ENCODE measurements around the gene OLFML1. TPM values are rescaled to one million over a fixed set of nuclear protein-coding genes. Genes with fewer than 3 reads are reported as not detected.
A peak's percentile ranks its signal among the peaks of the same experiment; 100 is the strongest.

Gene OLFML1
- polyA plus RNA-seq, 4 donors = 0.81 to 7.7 (median 2.5) TPM; not detected in 1

DNA sequence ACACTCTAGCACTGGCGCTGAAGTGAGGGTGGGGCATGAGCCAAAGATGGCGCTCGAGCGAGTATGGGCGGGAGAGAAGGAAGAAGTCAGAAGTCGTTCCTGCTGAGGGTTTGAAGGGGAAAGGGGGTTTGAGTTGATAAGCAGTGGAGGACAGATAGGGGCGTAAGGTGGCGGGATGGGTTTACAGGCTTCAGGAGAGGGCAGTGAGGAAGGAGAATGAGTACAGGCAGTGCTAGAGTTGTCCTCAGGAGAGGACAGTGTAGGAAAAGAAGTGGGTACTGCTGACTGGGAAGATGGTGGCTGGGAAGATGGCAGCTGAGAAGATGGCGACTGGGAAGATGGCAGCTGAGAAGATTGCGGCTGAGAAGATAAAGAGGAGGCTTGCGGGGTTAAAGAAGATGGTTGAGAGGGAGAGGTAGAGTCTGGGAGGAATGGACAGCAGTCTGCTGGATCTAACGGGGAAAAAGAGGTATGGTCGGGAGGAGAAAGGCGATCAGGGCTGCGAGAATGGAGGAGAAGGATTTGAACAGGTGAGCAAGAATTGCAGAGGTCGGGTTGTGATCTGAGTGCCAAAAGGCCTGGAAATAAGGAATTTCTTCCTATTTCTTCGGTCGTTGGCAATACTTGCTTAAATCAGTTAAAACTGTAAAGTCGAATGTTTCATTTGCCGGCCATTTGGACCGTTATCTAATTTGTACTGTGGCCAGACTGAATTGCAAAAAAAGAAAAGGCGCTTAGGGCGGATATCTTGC is 33.7 kb downstream of the OLFML1 start:
- peaks cover 0 to 29% (median 9%) of the 10 kb centered on the region in 3 donors for H3K4me1 ChIP-seq (ENCODE audit: control insufficient read depth in 3 of 3, insufficient read depth in 2 of 3, low read depth in 1 of 3, low read length in 2 of 3)
- no peak overlapping the region for H3K4me3 ChIP-seq (ENCODE audit: low read depth in 1 of 3, low read length in 3 of 3)
- FAIRE-seq (no peak), DNase-seq (no peak)
- no peak overlapping the region for H3K27ac ChIP-seq (ENCODE audit: low read depth in 1 of 3, low read length in 2 of 3)
- WGBS, 3 donors = 93 to 95% (median 95%) methylated on average over 23 of the region's 23 CpGs
- no peaks in the 10 kb centered on the region for H3K27me3 ChIP-seq (ENCODE audit: control insufficient read depth in 3 of 3, insufficient read depth in 3 of 3, low read length in 3 of 3)
- H3K36me3 ChIP-seq (ENCODE audit: control insufficient read depth in 3 of 3, insufficient read depth in 2 of 3, low read depth in 1 of 3, low read length in 3 of 3) = peaks cover 0 to 9% (median 0%) of the 10 kb centered on the region in 3 donors
- no peaks in the 10 kb centered on the region for H3K9me3 ChIP-seq (ENCODE audit: control insufficient read depth in 2 of 2, insufficient read depth in 1 of 2, low read depth in 1 of 2, low read length in 1 of 2)

GRCh38 chr11:7520011-7520942 is 35.0 kb downstream of the OLFML1 start:
- Histone ChIP-seq H3K9me3 (ENCODE audit: control insufficient read depth in 2 of 2, insufficient read depth in 1 of 2, low read depth in 1 of 2, low read length in 1 of 2) (no peaks in the 10 kb centered on the region), H3K27me3 (ENCODE audit: control insufficient read depth in 3 of 3, insufficient read depth in 3 of 3, low read length in 3 of 3) (no peaks in the 10 kb centered on the region), H3K36me3 (ENCODE audit: control insufficient read depth in 3 of 3, insufficient read depth in 2 of 3, low read depth in 1 of 3, low read length in 3 of 3) (peaks cover 0 to 9% (median 0%) of the 10 kb centered on the region in 3 donors), H3K4me1 (ENCODE audit: control insufficient read depth in 3 of 3, insufficient read depth in 2 of 3, low read depth in 1 of 3, low read length in 2 of 3) (peaks cover 0 to 42% (median 14%) of the 10 kb centered on the region in 3 donors), H3K27ac (ENCODE audit: low read depth in 1 of 3, low read length in 2 of 3) (peak overlapping the region in 2 of 3 donors; percentile 44 to 78), H3K4me3 (ENCODE audit: low read depth in 1 of 3, low read length in 3 of 3) (no peak overlapping the region)
- FAIRE-seq (no peak), DNase-seq (no peak)
- 70 to 77% (median 74%) methylated on average over 17 to 18 of the region's 18 CpGs for WGBS, 3 donors

- 0% methylated on average over 1 to 2 of the region's 2 CpGs for WGBS, 3 donors
- no peak overlapping the region for H3K4me3 ChIP-seq (ENCODE audit: low read depth in 1 of 3, low read length in 3 of 3)
- H3K4me1 ChIP-seq (ENCODE audit: control insufficient read depth in 3 of 3, insufficient read depth in 2 of 3, low read depth in 1 of 3, low read length in 2 of 3) = peaks cover 0 to 45% (median 16%) of the 10 kb centered on the region in 3 donors
- no peak for DNase-seq
- FAIRE-seq = no peak
- peak overlapping the region in 2 of 3 donors; percentile 8 to 44 for H3K27ac ChIP-seq (ENCODE audit: low read depth in 1 of 3, low read length in 2 of 3)
- no peaks in the 10 kb centered on the region for H3K9me3 ChIP-seq (ENCODE audit: control insufficient read depth in 2 of 2, insufficient read depth in 1 of 2, low read depth in 1 of 2, low read length in 1 of 2)
- no peaks in the 10 kb centered on the region for H3K27me3 ChIP-seq (ENCODE audit: control insufficient read depth in 3 of 3, insufficient read depth in 3 of 3, low read length in 3 of 3)
- H3K36me3 ChIP-seq (ENCODE audit: control insufficient read depth in 3 of 3, insufficient read depth in 2 of 3, low read depth in 1 of 3, low read length in 3 of 3) = peaks cover 0 to 9% (median 0%) of the 10 kb centered on the region in 3 donors
These were observed 35.7 kb downstream of the OLFML1 start for GRCh38 chr11:7520981-7521487.

DNA sequence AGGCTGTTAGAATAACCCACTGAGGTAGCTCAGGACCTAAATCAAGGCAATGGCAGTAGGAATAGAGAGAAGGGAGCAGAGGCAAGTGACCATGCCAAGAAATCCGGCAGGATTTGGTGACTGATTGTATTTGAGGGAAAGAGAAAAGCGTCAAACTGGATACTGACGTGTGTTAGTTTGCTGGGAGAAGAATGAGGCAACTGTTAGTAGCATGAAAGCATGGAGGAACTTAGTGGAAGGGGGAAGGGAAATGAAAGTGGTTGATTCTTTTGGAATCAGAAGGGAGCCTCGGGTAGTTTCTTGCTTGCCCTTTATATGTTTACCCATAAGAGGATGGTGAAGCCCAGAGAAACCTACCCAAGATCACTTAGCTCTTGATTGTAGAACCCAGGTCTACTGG is 36.8 kb downstream of the OLFML1 start:
- peak overlapping the region in 1 of 3 donors; percentile 62 for H3K27ac ChIP-seq (ENCODE audit: low read depth in 1 of 3, low read length in 2 of 3)
- DNase-seq (no peak), FAIRE-seq (no peak)
- H3K27me3 ChIP-seq (ENCODE audit: control insufficient read depth in 3 of 3, insufficient read depth in 3 of 3, low read length in 3 of 3) = no peaks in the 10 kb centered on the region
- H3K36me3 ChIP-seq (ENCODE audit: control insufficient read depth in 3 of 3, insufficient read depth in 2 of 3, low read depth in 1 of 3, low read length in 3 of 3) = peaks cover 0 to 7% (median 0%) of the 10 kb centered on the region in 3 donors
- no peaks in the 10 kb centered on the region for H3K9me3 ChIP-seq (ENCODE audit: control insufficient read depth in 2 of 2, insufficient read depth in 1 of 2, low read depth in 1 of 2, low read length in 1 of 2)
- WGBS, 3 donors = 66 to 69% (median 68%) methylated on average over 4 of the region's 4 CpGs
- H3K4me1 ChIP-seq (ENCODE audit: control insufficient read depth in 3 of 3, insufficient read depth in 2 of 3, low read depth in 1 of 3, low read length in 2 of 3) = peaks cover 0 to 46% (median 15%) of the 10 kb centered on the region in 3 donors
- no peak overlapping the region for H3K4me3 ChIP-seq (ENCODE audit: low read depth in 1 of 3, low read length in 3 of 3)

GRCh38 chr11:7522546-7522945 is 37.2 kb downstream of the OLFML1 start:
- 89 to 91% (median 90%) methylated on average over 4 of the region's 4 CpGs for WGBS, 3 donors
- peaks cover 0 to 46% (median 15%) of the 10 kb centered on the region in 3 donors for H3K4me1 ChIP-seq (ENCODE audit: control insufficient read depth in 3 of 3, insufficient read depth in 2 of 3, low read depth in 1 of 3, low read length in 2 of 3)
- peaks cover 0 to 7% (median 0%) of the 10 kb centered on the region in 3 donors for H3K36me3 ChIP-seq (ENCODE audit: control insufficient read depth in 3 of 3, insufficient read depth in 2 of 3, low read depth in 1 of 3, low read length in 3 of 3)
- H3K9me3 ChIP-seq (ENCODE audit: control insufficient read depth in 2 of 2, insufficient read depth in 1 of 2, low read depth in 1 of 2, low read length in 1 of 2) = no peaks in the 10 kb centered on the region
- H3K4me3 ChIP-seq (ENCODE audit: low read depth in 1 of 3, low read length in 3 of 3) = no peak overlapping the region
- FAIRE-seq (no peak), DNase-seq (no peak)
- peak overlapping the region in 1 of 3 donors; percentile 80 for H3K27ac ChIP-seq (ENCODE audit: low read depth in 1 of 3, low read length in 2 of 3)
- H3K27me3 ChIP-seq (ENCODE audit: control insufficient read depth in 3 of 3, insufficient read depth in 3 of 3, low read length in 3 of 3) = no peaks in the 10 kb centered on the region

DNA sequence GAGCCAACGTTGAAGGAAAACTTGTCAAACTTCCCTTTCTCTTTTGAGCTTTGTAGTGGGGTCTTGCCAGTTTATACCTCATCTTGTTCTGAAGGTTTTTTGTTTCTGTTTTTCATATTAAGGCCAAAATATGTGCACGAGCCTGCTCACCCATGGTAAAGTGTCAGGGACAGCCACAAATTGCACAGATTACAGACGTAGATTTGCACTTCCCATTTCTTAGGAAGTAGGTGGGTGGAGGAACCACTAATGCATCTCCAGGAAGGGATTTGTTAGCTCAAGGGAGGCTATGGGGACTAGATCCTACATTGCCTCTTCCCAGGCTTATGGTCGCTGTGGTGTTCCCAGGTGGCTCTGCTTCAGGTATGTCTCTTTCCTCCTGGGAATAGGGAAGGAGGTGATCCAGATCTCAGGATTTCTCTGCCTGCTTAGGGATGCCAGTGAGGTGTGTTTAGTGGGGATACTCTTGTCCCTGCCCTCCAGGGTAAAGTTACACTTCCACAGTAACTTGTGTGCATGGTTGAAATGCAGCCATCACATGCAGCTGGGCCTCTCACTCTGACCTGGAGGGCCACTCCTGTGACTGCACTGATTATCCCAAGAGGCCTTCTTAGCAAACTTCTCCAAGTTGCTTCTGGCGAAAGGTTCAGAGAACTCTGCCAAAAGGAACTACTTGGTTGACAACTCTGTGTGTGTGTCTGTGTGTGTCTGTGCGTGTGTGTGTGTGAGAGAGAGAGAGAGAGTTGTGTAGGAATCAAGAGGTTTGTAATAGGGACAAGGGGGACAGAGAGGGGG is 38.3 kb downstream of the OLFML1 start:
- peak; percentile 16 to 71 for DNase-seq
- peak overlapping the region; percentile 8 to 80 (median 29) for H3K27ac ChIP-seq (ENCODE audit: low read depth in 1 of 3, low read length in 2 of 3)
- FAIRE-seq = no peak

GRCh38 chr11:7524462-7525235 is 39.3 kb downstream of the OLFML1 start:
- peak overlapping the region; percentile 8 to 82 (median 80) for H3K27ac ChIP-seq (ENCODE audit: low read depth in 1 of 3, low read length in 2 of 3)
- no peak overlapping the region for H3K4me3 ChIP-seq (ENCODE audit: low read depth in 1 of 3, low read length in 3 of 3)
- peaks cover 0 to 46% (median 15%) of the 10 kb centered on the region in 3 donors for H3K4me1 ChIP-seq (ENCODE audit: control insufficient read depth in 3 of 3, insufficient read depth in 2 of 3, low read depth in 1 of 3, low read length in 2 of 3)
- H3K27me3 ChIP-seq (ENCODE audit: control insufficient read depth in 3 of 3, insufficient read depth in 3 of 3, low read length in 3 of 3) = no peaks in the 10 kb centered on the region
- peaks cover 0 to 7% (median 0%) of the 10 kb centered on the region in 3 donors for H3K36me3 ChIP-seq (ENCODE audit: control insufficient read depth in 3 of 3, insufficient read depth in 2 of 3, low read depth in 1 of 3, low read length in 3 of 3)
- DNase-seq (peak in 1 of 2 donors; percentile 46), FAIRE-seq (no peak)
- WGBS, 3 donors = 63 to 77% (median 69%) methylated on average over 6 of the region's 6 CpGs
- H3K9me3 ChIP-seq (ENCODE audit: control insufficient read depth in 2 of 2, insufficient read depth in 1 of 2, low read depth in 1 of 2, low read length in 1 of 2) = no peaks in the 10 kb centered on the region

More for the DNA sequence above, 38.3 kb downstream of the OLFML1 start:
- Histone ChIP-seq H3K4me3 (ENCODE audit: low read depth in 1 of 3, low read length in 3 of 3) (no peak overlapping the region), H3K27me3 (ENCODE audit: control insufficient read depth in 3 of 3, insufficient read depth in 3 of 3, low read length in 3 of 3) (no peaks in the 10 kb centered on the region), H3K4me1 (ENCODE audit: control insufficient read depth in 3 of 3, insufficient read depth in 2 of 3, low read depth in 1 of 3, low read length in 2 of 3) (peaks cover 0 to 46% (median 15%) of the 10 kb centered on the region in 3 donors), H3K36me3 (ENCODE audit: control insufficient read depth in 3 of 3, insufficient read depth in 2 of 3, low read depth in 1 of 3, low read length in 3 of 3) (peaks cover 0 to 7% (median 0%) of the 10 kb centered on the region in 3 donors), H3K9me3 (ENCODE audit: control insufficient read depth in 2 of 2, insufficient read depth in 1 of 2, low read depth in 1 of 2, low read length in 1 of 2) (no peaks in the 10 kb centered on the region)
- WGBS, 3 donors = 73 to 80% (median 74%) methylated on average over 6 of the region's 6 CpGs
